B cell (primary cell): ENCODE results near the gene ZNF831. TPM values are rescaled to one million over a fixed set of nuclear protein-coding genes. Genes with fewer than 3 reads are reported as not detected.

Source experiments
- ATAC-seq: fragments of 200-7000 bp; cut with Tn5 transposase; one replicate; pipeline ENCODE4 v1.10.0; 2021; ENCODE audit warnings: low read depth, mild to moderate bottlenecking, moderate number of reproducible peaks, moderate library complexity
- CTCF ChIA-PET: fragments of 350-600 bp; sonication (Branson Sonifier 250); formaldehyde crosslinking; loops from one replicate; lab custom pipeline; 2021; ENCODE audit warnings: antibody characterized with exemption, inconsistent platforms; lab: Charles Lee
- POLR2A ChIA-PET: fragments of 350-600 bp; sonication (Branson Sonifier 250); formaldehyde crosslinking; loops from one replicate; lab custom pipeline; 2021; ENCODE audit warnings: antibody characterized with exemption; lab: Charles Lee
- DNase-seq: peaks from one replicate; pipeline ENCODE4 v3.0.0; 2013
- H2AFZ ChIP-seq: 2 replicates; pipeline ENCODE4 v1.6.1; 2012; ENCODE audit warnings: mild to moderate bottlenecking, low read depth, low read length; ENCODE audit not compliant: insufficient read depth, poor library complexity, severe bottlenecking
- H3K27ac ChIP-seq, 2 donors: 1 replicate in 1 of 2; 2 replicates in 1 of 2; pipeline ENCODE4 v1.5.1; 2012 to 2013; ENCODE audit warnings: low read length in 2 of 2, mild to moderate bottlenecking in 2 of 2, moderate library complexity in 1 of 2
- H3K27me3 ChIP-seq, 4 experiments: fragments of 200-600 bp in 1 of 4; sonication (generic) in 1 of 4; replicated peaks in 1 of 4; 1 replicate in 2 of 4; 2 replicates in 2 of 4; pipeline versions ENCODE4 v1.6.1 to v1.7.0; 2013 to 2016; ENCODE audit warnings: low read length in 3 of 4, mild to moderate bottlenecking in 2 of 4, mixed read lengths in 1 of 4, moderate library complexity in 1 of 4; ENCODE audit not compliant: insufficient read depth in 4 of 4, control insufficient read depth in 3 of 4; ENCODE audit errors: control extremely low read depth in 1 of 4
- H3K36me3 ChIP-seq, 2 experiments: replicated peaks in 1 of 2; 1 replicate in 1 of 2; 2 replicates in 1 of 2; pipeline versions ENCODE4 v1.6.1 to v1.7.1; 2013; ENCODE audit warnings: low read length in 1 of 2; ENCODE audit not compliant: insufficient read depth in 2 of 2, control insufficient read depth in 1 of 2; ENCODE audit errors: control extremely low read depth in 1 of 2, extremely low read depth in 1 of 2
- H3K4me1 ChIP-seq, 2 donors: fragments of 200-600 bp in 1 of 2; sonication (generic) in 1 of 2; 1 replicate in 1 of 2; 2 replicates in 1 of 2; pipeline versions ENCODE4 v1.5.1 to v1.6.1; 2013 to 2017; ENCODE audit warnings: low read length in 2 of 2; ENCODE audit not compliant: control insufficient read depth in 2 of 2, insufficient read depth in 2 of 2
- H3K4me2 ChIP-seq: replicated peaks from 2 replicates; pipeline ENCODE3; 2012; ENCODE audit warnings: mild to moderate bottlenecking, low read depth, low read length; ENCODE audit not compliant: poor library complexity, severe bottlenecking
- H3K4me3 ChIP-seq, 5 experiments: fragments of 200-600 bp in 1 of 5; sonication (generic) in 1 of 5; 1 replicate in 3 of 5; 2 replicates in 2 of 5; pipeline versions ENCODE4 v1.5.1 to v1.7.0; 2011 to 2016; ENCODE audit warnings: low read length in 4 of 5, mild to moderate bottlenecking in 4 of 5, low read depth in 2 of 5, control low read depth in 1 of 5, moderate library complexity in 1 of 5; ENCODE audit not compliant: insufficient read depth in 1 of 5; ENCODE audit errors: control extremely low read depth in 1 of 5, extremely low read depth in 1 of 5
- H3K79me2 ChIP-seq: fragments of 200-600 bp; sonication (generic); one replicate; pipeline ENCODE4 v1.6.0; 2016; ENCODE audit warnings: low read length; ENCODE audit not compliant: control insufficient read depth, insufficient read depth
- H3K9ac ChIP-seq: fragments of 200-600 bp; sonication (generic); 2 replicates; pipeline ENCODE4 v1.6.1; 2017; ENCODE audit warnings: mild to moderate bottlenecking, low read length, moderate library complexity
- H3K9me3 ChIP-seq, 3 donors: one replicate each; pipeline versions ENCODE4 v1.6.1 to v1.7.1; 2013; ENCODE audit warnings: low read length in 2 of 3; ENCODE audit not compliant: control insufficient read depth in 2 of 3, insufficient read depth in 1 of 3; ENCODE audit errors: control extremely low read depth in 1 of 3
- H4K20me1 ChIP-seq: 2 replicates; pipeline ENCODE4 v1.6.0; 2012; ENCODE audit warnings: mild to moderate bottlenecking, low read length; ENCODE audit not compliant: insufficient read depth, control insufficient read depth, poor library complexity, severe bottlenecking
- H3K27ac Mint-ChIP-seq: one replicate; pipeline ENCODE4 v1.8.0; 2021; ENCODE audit warnings: mixed read lengths
- H3K27me3 Mint-ChIP-seq: one replicate; pipeline ENCODE4 v1.8.0; 2021; ENCODE audit warnings: mixed read lengths
- H3K4me1 Mint-ChIP-seq: one replicate; pipeline ENCODE4 v1.8.0; 2021; ENCODE audit warnings: mixed read lengths
- H3K4me3 Mint-ChIP-seq: one replicate; pipeline ENCODE4 v1.8.0; 2021; ENCODE audit warnings: mixed read lengths
- H3K9me3 Mint-ChIP-seq: one replicate; pipeline ENCODE4 v1.8.0; 2022; ENCODE audit warnings: mixed read lengths; ENCODE audit not compliant: insufficient read depth
- EZH2 ChIP-seq: IDR thresholded peaks from 2 replicates; pipeline ENCODE4 v1.6.1; 2012; ENCODE audit warnings: borderline replicate concordance, low read depth, mild to moderate bottlenecking, moderate library complexity, low read length; ENCODE audit not compliant: insufficient read depth, poor library complexity, severe bottlenecking
- WGBS: methylation state at CpG from one replicate; pipeline ENCODE4 v1.1.5; 2013; ENCODE audit warnings: missing lambda C conversion rate; ENCODE audit not compliant: insufficient coverage; 5-methylcytosine and 5-hydroxymethylcytosine counted together
- intact Hi-C: fragments of 100-400 bp; cut with micrococcal nuclease; formaldehyde crosslinking; loops from one replicate; pipeline ENCODE4 v1.10.0; 2022
- polyA plus RNA-seq: library from polyadenylated mRNA; depleted of rRNA; stranded (reverse); fragments of >200 nt; gene quantifications from 2 replicates; pipeline ENCODE4 v1.2.3, GENCODE V29; 2012
- total RNA-seq, 2 donors: library from RNA; stranded (reverse); fragments of 120-200 nt in 1 of 2; gene quantifications; 1 replicate in 1 of 2; 2 replicates in 1 of 2; pipeline versions ENCODE4 v1.2.3 to v1.2.4, GENCODE V29; 2013 to 2022
- TF ChIP-seq, protein P1 (sequence below): fragments of 200-600 bp; IDR thresholded peaks from one replicate; pipeline ENCODE4 v1.8.0; 2022; ENCODE audit warnings: antibody characterized with exemption, mild to moderate bottlenecking

The ZNF831 gene
- total and polyA plus RNA-seq, 2 donors (not counting 1 experiment from before 2014, with no cell fraction given), result 1.7 to 14.1 TPM

DNA sequence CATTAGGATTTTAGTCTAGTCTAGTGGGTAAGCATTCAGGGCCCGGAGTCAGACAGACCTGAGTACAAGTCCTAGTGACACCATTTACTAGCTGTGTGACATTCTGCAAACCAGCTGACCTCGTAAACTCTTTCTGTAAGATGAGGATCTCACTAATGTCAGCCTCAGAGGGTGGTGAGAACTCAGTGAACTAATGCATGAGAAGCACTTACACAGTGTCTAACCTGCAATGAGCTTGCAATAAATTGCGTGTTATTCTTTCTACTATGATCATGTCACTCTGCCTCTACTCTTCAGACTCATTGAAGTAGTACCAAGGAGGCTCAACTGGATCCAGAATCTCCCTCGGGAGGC lies 41.1 kb upstream of the ZNF831 start:
- Histone ChIP-seq H3K27ac (peak overlapping the region; percentile 95), H3K4me2 (peak overlapping the region; percentile 87), H4K20me1 (no peaks in the 10 kb centered on the region), H3K79me2 (peaks cover 43% of the 10 kb centered on the region), H3K36me3 (no peaks in the 10 kb centered on the region), H3K9ac (peak overlapping the region; percentile 71), H3K4me3 (peak overlapping the region in 4 of 5 experiments; percentile 41 to 71 (median 58)), H3K9me3 (peaks cover 0 to 5% (median 0%) of the 10 kb centered on the region in 3 donors), H3K4me1 (peaks cover 78 to 81% of the 10 kb centered on the region in 2 donors), H2AFZ (peak overlapping the region; percentile 65), H3K27me3 (no peaks in the 10 kb centered on the region)
- Mint-ChIP-seq H3K27me3 (no peaks in the 10 kb centered on the region), H3K4me1 (peaks cover 88% of the 10 kb centered on the region), H3K4me3 (peak overlapping the region; percentile 91), H3K27ac (peak overlapping the region; percentile 98), H3K9me3 (no peaks in the 10 kb centered on the region)
- 41% methylated on average over 4 of the region's 4 CpGs for WGBS
- ATAC-seq (peak; percentile 17), DNase-seq (no peak)
- TF ChIP-seq, protein P1, sequence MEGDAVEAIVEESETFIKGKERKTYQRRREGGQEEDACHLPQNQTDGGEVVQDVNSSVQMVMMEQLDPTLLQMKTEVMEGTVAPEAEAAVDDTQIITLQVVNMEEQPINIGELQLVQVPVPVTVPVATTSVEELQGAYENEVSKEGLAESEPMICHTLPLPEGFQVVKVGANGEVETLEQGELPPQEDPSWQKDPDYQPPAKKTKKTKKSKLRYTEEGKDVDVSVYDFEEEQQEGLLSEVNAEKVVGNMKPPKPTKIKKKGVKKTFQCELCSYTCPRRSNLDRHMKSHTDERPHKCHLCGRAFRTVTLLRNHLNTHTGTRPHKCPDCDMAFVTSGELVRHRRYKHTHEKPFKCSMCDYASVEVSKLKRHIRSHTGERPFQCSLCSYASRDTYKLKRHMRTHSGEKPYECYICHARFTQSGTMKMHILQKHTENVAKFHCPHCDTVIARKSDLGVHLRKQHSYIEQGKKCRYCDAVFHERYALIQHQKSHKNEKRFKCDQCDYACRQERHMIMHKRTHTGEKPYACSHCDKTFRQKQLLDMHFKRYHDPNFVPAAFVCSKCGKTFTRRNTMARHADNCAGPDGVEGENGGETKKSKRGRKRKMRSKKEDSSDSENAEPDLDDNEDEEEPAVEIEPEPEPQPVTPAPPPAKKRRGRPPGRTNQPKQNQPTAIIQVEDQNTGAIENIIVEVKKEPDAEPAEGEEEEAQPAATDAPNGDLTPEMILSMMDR, result no peak
- no peak for TF ChIP-seq EZH2
- CTCF ChIA-PET, result interaction anchor here (0.8 to 6.9 kb wide), 17 partner anchors 13 to 103 kb away, joined by 3 to 68 read pairs (median 5); partner anchors contain the start of gene ZNF831
- intact Hi-C loops, result loop anchor here (1.0 to 10.0 kb wide), 4 partner anchors 20 to 1418 kb away; partner anchors contain the start of gene PRELID3B
- POLR2A ChIA-PET, result interaction anchor here (0.6 to 1.4 kb wide), 6 partner anchors 41 to 1687 kb away, joined by 3 to 12 read pairs (median 4); partner anchors contain the start of gene ZNF831
